ENCODE results near the gene KIF26A. TPM values are rescaled to one million over a fixed set of nuclear protein-coding genes. Genes with fewer than 3 reads are reported as not detected.
A peak's percentile ranks its signal among the peaks of the same experiment; 100 is the strongest.

Gene KIF26A
- total RNA-seq, 1 experiment from 2014 or later: 5.5 TPM

GRCh38 chr14:104132981-104133380, 5.4 kb upstream of the KIF26A start:
- Histone ChIP-seq H3K36me3 (ENCODE audit: control insufficient read depth, insufficient read depth, low read length) (no peaks in the 10 kb centered on the region), H3K27me3 (replicated peaks; ENCODE audit: control insufficient read depth, insufficient read depth, low read length) (peaks cover 5% of the 10 kb centered on the region; the same call in 1 of the 2 replicates), H3K4me1 (peaks cover 15% of the 10 kb centered on the region), H3K4me3 (ENCODE audit: low read depth, low read length) (no peak overlapping the region), H3K9me3 (peaks cover 12% of the 10 kb centered on the region)
- Mint-ChIP-seq H3K9me3 (ENCODE audit: unreplicated experiment) (peaks cover 23% of the 10 kb centered on the region), H3K36me3 (ENCODE audit: insufficient read depth, unreplicated experiment) (no peaks in the 10 kb centered on the region), H3K4me3 (ENCODE audit: unreplicated experiment) (no peak overlapping the region), H3K4me1 (ENCODE audit: low read depth, unreplicated experiment) (no peaks in the 10 kb centered on the region), H3K27me3 (ENCODE audit: insufficient read depth, unreplicated experiment) (peaks cover 23% of the 10 kb centered on the region), H3K27ac (ENCODE audit: unreplicated experiment) (no peak overlapping the region)
- no peak for TF ChIP-seq CTCF (IDR thresholded peaks at IDR 0.05; ENCODE audit: insufficient read depth in 1 of 2, low read depth in 1 of 2, low read length in 1 of 2, severe bottlenecking in 1 of 2, unreplicated experiment in 1 of 2)
- POLR2A ChIA-PET: no interaction called here
- DNase-seq: peak in 1 of 2 experiments; percentile 32
- BruUV-seq (replicated peaks): no TSS peak
- CTCF ChIA-PET: interaction anchor here (0.6 kb wide), 1 partner anchor 29 kb away, joined by 3 read pairs; no protein-coding TSS in a partner anchor
- intact Hi-C loops (cut with micrococcal nuclease; ENCODE audit: unreplicated experiment): no loop called here

- Histone ChIP-seq H3K27me3 (replicated peaks; ENCODE audit: control insufficient read depth, insufficient read depth, low read length) (peaks cover 5% of the 10 kb centered on the region; the same call in 1 of the 2 replicates), H3K4me3 (ENCODE audit: low read depth, low read length) (no peak overlapping the region), H3K4me1 (peaks cover 15% of the 10 kb centered on the region), H3K9me3 (peaks cover 12% of the 10 kb centered on the region), H3K36me3 (ENCODE audit: control insufficient read depth, insufficient read depth, low read length) (no peaks in the 10 kb centered on the region)
- no peak overlapping the region for H3K27ac Mint-ChIP-seq (ENCODE audit: unreplicated experiment)
- H3K36me3 Mint-ChIP-seq (ENCODE audit: insufficient read depth, unreplicated experiment): no peaks in the 10 kb centered on the region
- ChIA-PET POLR2A (no interaction called here), CTCF (interaction anchor here (0.6 kb wide), 1 partner anchor 30 kb away, joined by 3 read pairs; no protein-coding TSS in a partner anchor)
- H3K27me3 Mint-ChIP-seq (ENCODE audit: insufficient read depth, unreplicated experiment): peaks cover 23% of the 10 kb centered on the region
- TF ChIP-seq CTCF (IDR thresholded peaks at IDR 0.05; ENCODE audit: insufficient read depth in 1 of 2, low read depth in 1 of 2, low read length in 1 of 2, severe bottlenecking in 1 of 2, unreplicated experiment in 1 of 2): no peak
- intact Hi-C loops (cut with micrococcal nuclease; ENCODE audit: unreplicated experiment): no loop called here
- H3K4me3 Mint-ChIP-seq (ENCODE audit: unreplicated experiment): no peak overlapping the region
- H3K9me3 Mint-ChIP-seq (ENCODE audit: unreplicated experiment): peaks cover 18% of the 10 kb centered on the region
- no TSS peak for BruUV-seq (replicated peaks)
- no peaks in the 10 kb centered on the region for H3K4me1 Mint-ChIP-seq (ENCODE audit: low read depth, unreplicated experiment)
- no peak for DNase-seq
Measured at GRCh38 chr14:104133496-104133895, 4.9 kb upstream of the KIF26A start.

GRCh38 chr14:104134061-104134965, 4.1 kb upstream of the KIF26A start:
- CTCF ChIA-PET: no interaction called here

More at GRCh38 chr14:104134061-104134965, 4.1 kb upstream of the KIF26A start:
- H3K27me3 ChIP-seq (replicated peaks; ENCODE audit: control insufficient read depth, insufficient read depth, low read length): peaks cover 5% of the 10 kb centered on the region; the same call in 1 of the 2 replicates
- H3K36me3 Mint-ChIP-seq (ENCODE audit: insufficient read depth, unreplicated experiment): no peaks in the 10 kb centered on the region
- intact Hi-C loops (cut with micrococcal nuclease; ENCODE audit: unreplicated experiment): no loop called here
- H3K4me1 ChIP-seq: peaks cover 15% of the 10 kb centered on the region
- H3K36me3 ChIP-seq (ENCODE audit: control insufficient read depth, insufficient read depth, low read length): no peaks in the 10 kb centered on the region
- no peak overlapping the region for H3K4me3 Mint-ChIP-seq (ENCODE audit: unreplicated experiment)
- H3K27ac Mint-ChIP-seq (ENCODE audit: unreplicated experiment): no peak overlapping the region
- H3K9me3 Mint-ChIP-seq (ENCODE audit: unreplicated experiment): peaks cover 10% of the 10 kb centered on the region
- H3K4me1 Mint-ChIP-seq (ENCODE audit: low read depth, unreplicated experiment): no peaks in the 10 kb centered on the region
- no TSS peak for BruUV-seq (replicated peaks)
- H3K4me3 ChIP-seq (ENCODE audit: low read depth, low read length): no peak overlapping the region
- POLR2A ChIA-PET: no interaction called here
- DNase-seq: peak in 1 of 2 experiments; percentile 31
- peaks cover 11% of the 10 kb centered on the region for H3K9me3 ChIP-seq
- H3K27me3 Mint-ChIP-seq (ENCODE audit: insufficient read depth, unreplicated experiment): peaks cover 20% of the 10 kb centered on the region
- TF ChIP-seq CTCF (IDR thresholded peaks at IDR 0.05; ENCODE audit: insufficient read depth in 1 of 2, low read depth in 1 of 2, low read length in 1 of 2, severe bottlenecking in 1 of 2, unreplicated experiment in 1 of 2): no peak
